Liver (tissue), 3 donors: Measurements from ENCODE around the gene LGALS7B.

Experiments used
- FOXA1 ChIP-seq: IDR thresholded peaks from 2 replicates; pipeline ENCODE4 v1.6.1; 2016; ENCODE audit warnings: antibody characterized with exemption
- GABPA ChIP-seq, 2 donors: IDR thresholded peaks in 1 of 2; conservative IDR thresholded peaks in 1 of 2; 2 replicates each; pipeline ENCODE4 v1.6.1; 2016; ENCODE audit warnings: antibody characterized with exemption in 2 of 2, mild to moderate bottlenecking in 1 of 2, moderate library complexity in 1 of 2
- HNF4A ChIP-seq, 2 donors: conservative IDR thresholded peaks; 2 replicates each; pipeline ENCODE4 v1.6.1; 2016; ENCODE audit warnings: antibody characterized with exemption in 2 of 2, mild to moderate bottlenecking in 2 of 2
- HNF4G ChIP-seq: IDR thresholded peaks from 2 replicates; pipeline ENCODE4 v1.6.1; 2016; ENCODE audit warnings: antibody characterized with exemption
- JUND ChIP-seq, 2 donors: IDR thresholded peaks; 2 replicates each; pipeline ENCODE4 v1.6.1; 2016; ENCODE audit warnings: antibody characterized with exemption in 2 of 2
- TAF1 ChIP-seq: conservative IDR thresholded peaks from 2 replicates; pipeline ENCODE4 v1.6.1; 2016; ENCODE audit warnings: antibody characterized with exemption, mild to moderate bottlenecking
- YY1 ChIP-seq: IDR thresholded peaks from 2 replicates; pipeline ENCODE4 v1.6.1; 2016; ENCODE audit warnings: antibody characterized with exemption, mild to moderate bottlenecking
- TF ChIP-seq, protein P1 (sequence below): fragments of 150-350 bp; IDR thresholded peaks from 2 replicates; pipeline ENCODE4 v1.5.1; 2017; ENCODE audit warnings: improper control_type of control experiment, low read depth, low read length; ENCODE audit not compliant: missing input control
- TF ChIP-seq, protein P2 (sequence below): IDR thresholded peaks from 2 replicates; pipeline ENCODE4 v1.6.1; 2016; ENCODE audit warnings: antibody characterized with exemption
- TF ChIP-seq, protein P3 (sequence below): IDR thresholded peaks from 2 replicates; pipeline ENCODE4 v1.6.1; 2016; ENCODE audit warnings: antibody characterized with exemption
- donor health status: healthy.
- donor health status: healthy.

DNA sequence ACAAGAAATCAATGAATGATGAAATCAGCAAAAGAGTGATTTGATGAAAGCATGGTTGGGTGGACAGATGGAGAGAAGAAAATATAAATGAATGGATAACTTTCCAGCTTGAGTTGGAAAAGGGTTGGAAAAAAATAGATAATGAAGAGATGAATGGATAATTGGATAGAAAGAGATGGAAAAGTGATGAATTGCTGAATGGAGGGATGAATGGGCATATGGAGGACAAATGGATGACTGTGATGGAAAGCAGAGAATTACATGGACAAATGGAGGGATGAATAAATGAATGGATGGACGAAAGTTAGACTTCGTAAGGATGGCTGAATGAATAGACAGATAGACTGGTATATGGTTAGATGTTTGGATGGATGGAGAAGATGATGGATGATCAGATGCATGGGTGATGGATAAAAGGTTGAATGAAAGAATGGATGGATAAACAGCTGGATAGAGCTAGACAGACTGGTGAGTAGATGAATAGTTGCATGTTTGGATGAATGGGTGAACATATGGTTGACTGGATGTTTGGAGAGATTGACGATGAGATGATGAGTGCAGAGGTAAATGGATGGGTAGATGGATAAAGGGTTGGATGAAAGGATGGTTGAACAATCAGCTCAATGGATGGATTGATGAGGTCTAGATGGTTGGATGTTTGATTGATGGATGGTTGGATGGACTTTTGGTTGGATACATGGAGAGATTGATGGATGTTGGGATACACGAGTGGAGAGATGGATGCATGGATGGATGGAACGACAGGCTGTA lies 11.8 kb downstream of the LGALS7B start:
- TF ChIP-seq, protein P1, sequence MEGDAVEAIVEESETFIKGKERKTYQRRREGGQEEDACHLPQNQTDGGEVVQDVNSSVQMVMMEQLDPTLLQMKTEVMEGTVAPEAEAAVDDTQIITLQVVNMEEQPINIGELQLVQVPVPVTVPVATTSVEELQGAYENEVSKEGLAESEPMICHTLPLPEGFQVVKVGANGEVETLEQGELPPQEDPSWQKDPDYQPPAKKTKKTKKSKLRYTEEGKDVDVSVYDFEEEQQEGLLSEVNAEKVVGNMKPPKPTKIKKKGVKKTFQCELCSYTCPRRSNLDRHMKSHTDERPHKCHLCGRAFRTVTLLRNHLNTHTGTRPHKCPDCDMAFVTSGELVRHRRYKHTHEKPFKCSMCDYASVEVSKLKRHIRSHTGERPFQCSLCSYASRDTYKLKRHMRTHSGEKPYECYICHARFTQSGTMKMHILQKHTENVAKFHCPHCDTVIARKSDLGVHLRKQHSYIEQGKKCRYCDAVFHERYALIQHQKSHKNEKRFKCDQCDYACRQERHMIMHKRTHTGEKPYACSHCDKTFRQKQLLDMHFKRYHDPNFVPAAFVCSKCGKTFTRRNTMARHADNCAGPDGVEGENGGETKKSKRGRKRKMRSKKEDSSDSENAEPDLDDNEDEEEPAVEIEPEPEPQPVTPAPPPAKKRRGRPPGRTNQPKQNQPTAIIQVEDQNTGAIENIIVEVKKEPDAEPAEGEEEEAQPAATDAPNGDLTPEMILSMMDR = no peak
- TF ChIP-seq, protein P2, sequence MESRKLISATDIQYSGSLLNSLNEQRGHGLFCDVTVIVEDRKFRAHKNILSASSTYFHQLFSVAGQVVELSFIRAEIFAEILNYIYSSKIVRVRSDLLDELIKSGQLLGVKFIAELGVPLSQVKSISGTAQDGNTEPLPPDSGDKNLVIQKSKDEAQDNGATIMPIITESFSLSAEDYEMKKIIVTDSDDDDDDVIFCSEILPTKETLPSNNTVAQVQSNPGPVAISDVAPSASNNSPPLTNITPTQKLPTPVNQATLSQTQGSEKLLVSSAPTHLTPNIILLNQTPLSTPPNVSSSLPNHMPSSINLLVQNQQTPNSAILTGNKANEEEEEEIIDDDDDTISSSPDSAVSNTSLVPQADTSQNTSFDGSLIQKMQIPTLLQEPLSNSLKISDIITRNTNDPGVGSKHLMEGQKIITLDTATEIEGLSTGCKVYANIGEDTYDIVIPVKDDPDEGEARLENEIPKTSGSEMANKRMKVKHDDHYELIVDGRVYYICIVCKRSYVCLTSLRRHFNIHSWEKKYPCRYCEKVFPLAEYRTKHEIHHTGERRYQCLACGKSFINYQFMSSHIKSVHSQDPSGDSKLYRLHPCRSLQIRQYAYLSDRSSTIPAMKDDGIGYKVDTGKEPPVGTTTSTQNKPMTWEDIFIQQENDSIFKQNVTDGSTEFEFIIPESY = no peak
- TF ChIP-seq TAF1 (no peak), JUND (IDR thresholded peaks at IDR 0.05) (no peak), FOXA1 (no peak), YY1 (no peak), HNF4A (conservative IDR thresholded peaks at IDR 0.05) (no peak), HNF4G (no peak), GABPA (IDR thresholded peaks at IDR 0.05 in 1 of 2, conservative IDR thresholded peaks at IDR 0.05 in 1 of 2) (no peak)
- TF ChIP-seq, protein P3, sequence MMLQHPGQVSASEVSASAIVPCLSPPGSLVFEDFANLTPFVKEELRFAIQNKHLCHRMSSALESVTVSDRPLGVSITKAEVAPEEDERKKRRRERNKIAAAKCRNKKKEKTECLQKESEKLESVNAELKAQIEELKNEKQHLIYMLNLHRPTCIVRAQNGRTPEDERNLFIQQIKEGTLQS = no peak
